ENCODE results near the gene NOL6. TPM values are rescaled to one million over a fixed set of nuclear protein-coding genes. Genes with fewer than 3 reads are reported as not detected.

NOL6 gene
- total RNA-seq, 1 experiment from 2014 or later = 48.5 TPM

DNA sequence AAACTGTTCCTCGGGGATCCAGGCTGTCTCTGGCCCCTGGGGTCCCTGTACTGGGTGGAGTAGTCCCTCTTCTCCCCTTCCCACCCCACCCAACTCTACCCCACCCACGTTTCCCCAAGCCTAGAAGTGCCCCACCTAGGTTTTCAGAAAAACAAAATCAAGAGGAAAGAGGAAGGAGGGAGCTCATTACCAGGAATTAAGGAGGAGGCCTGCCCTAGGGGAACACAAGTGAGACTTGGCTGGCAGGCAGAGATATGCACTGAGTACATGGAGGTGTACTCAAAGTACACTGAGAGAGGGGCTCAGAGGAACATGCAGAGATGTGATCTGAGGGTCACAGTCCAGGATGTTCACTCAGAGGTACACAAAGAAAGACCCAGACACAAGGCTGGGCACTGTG, 36.5 kb downstream of the NOL6 start (continued):
- TF ChIP-seq, protein P1, sequence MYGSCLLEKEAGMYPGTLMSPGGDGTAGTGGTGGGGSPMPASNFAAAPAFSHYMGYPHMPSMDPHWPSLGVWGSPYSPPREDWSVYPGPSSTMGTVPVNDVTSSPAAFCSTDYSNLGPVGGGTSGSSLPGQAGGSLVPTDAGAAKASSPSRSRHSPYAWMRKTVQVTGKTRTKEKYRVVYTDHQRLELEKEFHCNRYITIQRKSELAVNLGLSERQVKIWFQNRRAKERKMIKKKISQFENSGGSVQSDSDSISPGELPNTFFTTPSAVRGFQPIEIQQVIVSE (CRISPR knock-in tag; IDR thresholded peaks at IDR 0.05; ENCODE audit: borderline replicate concordance) = no peak
- TF ChIP-seq, protein P2, sequence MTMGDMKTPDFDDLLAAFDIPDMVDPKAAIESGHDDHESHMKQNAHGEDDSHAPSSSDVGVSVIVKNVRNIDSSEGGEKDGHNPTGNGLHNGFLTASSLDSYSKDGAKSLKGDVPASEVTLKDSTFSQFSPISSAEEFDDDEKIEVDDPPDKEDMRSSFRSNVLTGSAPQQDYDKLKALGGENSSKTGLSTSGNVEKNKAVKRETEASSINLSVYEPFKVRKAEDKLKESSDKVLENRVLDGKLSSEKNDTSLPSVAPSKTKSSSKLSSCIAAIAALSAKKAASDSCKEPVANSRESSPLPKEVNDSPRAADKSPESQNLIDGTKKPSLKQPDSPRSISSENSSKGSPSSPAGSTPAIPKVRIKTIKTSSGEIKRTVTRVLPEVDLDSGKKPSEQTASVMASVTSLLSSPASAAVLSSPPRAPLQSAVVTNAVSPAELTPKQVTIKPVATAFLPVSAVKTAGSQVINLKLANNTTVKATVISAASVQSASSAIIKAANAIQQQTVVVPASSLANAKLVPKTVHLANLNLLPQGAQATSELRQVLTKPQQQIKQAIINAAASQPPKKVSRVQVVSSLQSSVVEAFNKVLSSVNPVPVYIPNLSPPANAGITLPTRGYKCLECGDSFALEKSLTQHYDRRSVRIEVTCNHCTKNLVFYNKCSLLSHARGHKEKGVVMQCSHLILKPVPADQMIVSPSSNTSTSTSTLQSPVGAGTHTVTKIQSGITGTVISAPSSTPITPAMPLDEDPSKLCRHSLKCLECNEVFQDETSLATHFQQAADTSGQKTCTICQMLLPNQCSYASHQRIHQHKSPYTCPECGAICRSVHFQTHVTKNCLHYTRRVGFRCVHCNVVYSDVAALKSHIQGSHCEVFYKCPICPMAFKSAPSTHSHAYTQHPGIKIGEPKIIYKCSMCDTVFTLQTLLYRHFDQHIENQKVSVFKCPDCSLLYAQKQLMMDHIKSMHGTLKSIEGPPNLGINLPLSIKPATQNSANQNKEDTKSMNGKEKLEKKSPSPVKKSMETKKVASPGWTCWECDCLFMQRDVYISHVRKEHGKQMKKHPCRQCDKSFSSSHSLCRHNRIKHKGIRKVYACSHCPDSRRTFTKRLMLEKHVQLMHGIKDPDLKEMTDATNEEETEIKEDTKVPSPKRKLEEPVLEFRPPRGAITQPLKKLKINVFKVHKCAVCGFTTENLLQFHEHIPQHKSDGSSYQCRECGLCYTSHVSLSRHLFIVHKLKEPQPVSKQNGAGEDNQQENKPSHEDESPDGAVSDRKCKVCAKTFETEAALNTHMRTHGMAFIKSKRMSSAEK (CRISPR knock-in tag; IDR thresholded peaks at IDR 0.05; ENCODE audit: borderline replicate concordance) = no peak
- TF ChIP-seq SP1 (CRISPR knock-in tag; conservative IDR thresholded peaks at IDR 0.05) = no peak

DNA sequence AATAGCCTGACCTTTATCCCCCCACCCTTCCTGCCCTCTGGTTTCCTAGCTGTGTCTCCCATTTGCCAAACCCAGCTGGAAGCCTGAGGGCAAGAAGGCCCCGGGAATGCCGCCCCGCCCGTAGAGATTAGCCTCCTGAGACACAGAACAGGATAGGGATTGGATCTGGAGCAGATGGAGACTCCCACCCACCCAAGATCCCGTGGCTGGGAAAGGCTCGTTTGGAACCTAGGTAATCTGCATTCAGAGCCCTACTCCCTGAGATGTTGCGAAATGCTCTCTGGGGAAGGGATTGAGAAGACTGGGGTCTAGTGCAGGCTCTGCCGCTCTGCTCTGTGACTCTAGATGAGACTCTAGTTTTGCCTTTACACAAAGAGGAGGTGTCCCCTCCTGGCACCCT, 37.3 kb downstream of the NOL6 start:
- no peak for DNase-seq (ENCODE audit: low spot score)
- Mint-ChIP-seq H3K9me3 (no peaks in the 10 kb centered on the region), H3K4me3 (no peak overlapping the region), H3K27ac (no peak overlapping the region), H3K36me3 (no peaks in the 10 kb centered on the region), H3K4me1 (peaks cover 17% of the 10 kb centered on the region), H3K27me3 (ENCODE audit: low read depth) (no peaks in the 10 kb centered on the region)
- CTCF ChIA-PET = interaction anchor here (0.6 to 8.5 kb wide), 7 partner anchors 11 to 61 kb away, joined by 3 to 69 read pairs (median 23); partner anchors contain the start of gene AQP3
- peak; percentile 19 for ATAC-seq
- POLR2A ChIA-PET = no interaction called here
- TF ChIP-seq, protein P3, sequence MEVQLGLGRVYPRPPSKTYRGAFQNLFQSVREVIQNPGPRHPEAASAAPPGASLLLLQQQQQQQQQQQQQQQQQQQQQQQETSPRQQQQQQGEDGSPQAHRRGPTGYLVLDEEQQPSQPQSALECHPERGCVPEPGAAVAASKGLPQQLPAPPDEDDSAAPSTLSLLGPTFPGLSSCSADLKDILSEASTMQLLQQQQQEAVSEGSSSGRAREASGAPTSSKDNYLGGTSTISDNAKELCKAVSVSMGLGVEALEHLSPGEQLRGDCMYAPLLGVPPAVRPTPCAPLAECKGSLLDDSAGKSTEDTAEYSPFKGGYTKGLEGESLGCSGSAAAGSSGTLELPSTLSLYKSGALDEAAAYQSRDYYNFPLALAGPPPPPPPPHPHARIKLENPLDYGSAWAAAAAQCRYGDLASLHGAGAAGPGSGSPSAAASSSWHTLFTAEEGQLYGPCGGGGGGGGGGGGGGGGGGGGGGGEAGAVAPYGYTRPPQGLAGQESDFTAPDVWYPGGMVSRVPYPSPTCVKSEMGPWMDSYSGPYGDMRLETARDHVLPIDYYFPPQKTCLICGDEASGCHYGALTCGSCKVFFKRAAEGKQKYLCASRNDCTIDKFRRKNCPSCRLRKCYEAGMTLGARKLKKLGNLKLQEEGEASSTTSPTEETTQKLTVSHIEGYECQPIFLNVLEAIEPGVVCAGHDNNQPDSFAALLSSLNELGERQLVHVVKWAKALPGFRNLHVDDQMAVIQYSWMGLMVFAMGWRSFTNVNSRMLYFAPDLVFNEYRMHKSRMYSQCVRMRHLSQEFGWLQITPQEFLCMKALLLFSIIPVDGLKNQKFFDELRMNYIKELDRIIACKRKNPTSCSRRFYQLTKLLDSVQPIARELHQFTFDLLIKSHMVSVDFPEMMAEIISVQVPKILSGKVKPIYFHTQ (CRISPR knock-in tag; IDR thresholded peaks at IDR 0.05) = no peak
- TF ChIP-seq, protein P4, sequence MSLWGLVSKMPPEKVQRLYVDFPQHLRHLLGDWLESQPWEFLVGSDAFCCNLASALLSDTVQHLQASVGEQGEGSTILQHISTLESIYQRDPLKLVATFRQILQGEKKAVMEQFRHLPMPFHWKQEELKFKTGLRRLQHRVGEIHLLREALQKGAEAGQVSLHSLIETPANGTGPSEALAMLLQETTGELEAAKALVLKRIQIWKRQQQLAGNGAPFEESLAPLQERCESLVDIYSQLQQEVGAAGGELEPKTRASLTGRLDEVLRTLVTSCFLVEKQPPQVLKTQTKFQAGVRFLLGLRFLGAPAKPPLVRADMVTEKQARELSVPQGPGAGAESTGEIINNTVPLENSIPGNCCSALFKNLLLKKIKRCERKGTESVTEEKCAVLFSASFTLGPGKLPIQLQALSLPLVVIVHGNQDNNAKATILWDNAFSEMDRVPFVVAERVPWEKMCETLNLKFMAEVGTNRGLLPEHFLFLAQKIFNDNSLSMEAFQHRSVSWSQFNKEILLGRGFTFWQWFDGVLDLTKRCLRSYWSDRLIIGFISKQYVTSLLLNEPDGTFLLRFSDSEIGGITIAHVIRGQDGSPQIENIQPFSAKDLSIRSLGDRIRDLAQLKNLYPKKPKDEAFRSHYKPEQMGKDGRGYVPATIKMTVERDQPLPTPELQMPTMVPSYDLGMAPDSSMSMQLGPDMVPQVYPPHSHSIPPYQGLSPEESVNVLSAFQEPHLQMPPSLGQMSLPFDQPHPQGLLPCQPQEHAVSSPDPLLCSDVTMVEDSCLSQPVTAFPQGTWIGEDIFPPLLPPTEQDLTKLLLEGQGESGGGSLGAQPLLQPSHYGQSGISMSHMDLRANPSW (CRISPR knock-in tag; conservative IDR thresholded peaks at IDR 0.05; ENCODE audit: low read depth) = no peak
- no peak for TF ChIP-seq RORB (CRISPR knock-in tag; IDR thresholded peaks at IDR 0.05)
- TF ChIP-seq, protein P5, sequence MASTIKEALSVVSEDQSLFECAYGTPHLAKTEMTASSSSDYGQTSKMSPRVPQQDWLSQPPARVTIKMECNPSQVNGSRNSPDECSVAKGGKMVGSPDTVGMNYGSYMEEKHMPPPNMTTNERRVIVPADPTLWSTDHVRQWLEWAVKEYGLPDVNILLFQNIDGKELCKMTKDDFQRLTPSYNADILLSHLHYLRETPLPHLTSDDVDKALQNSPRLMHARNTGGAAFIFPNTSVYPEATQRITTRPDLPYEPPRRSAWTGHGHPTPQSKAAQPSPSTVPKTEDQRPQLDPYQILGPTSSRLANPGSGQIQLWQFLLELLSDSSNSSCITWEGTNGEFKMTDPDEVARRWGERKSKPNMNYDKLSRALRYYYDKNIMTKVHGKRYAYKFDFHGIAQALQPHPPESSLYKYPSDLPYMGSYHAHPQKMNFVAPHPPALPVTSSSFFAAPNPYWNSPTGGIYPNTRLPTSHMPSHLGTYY (CRISPR knock-in tag; IDR thresholded peaks at IDR 0.05) = no peak
- TF ChIP-seq, protein P6, sequence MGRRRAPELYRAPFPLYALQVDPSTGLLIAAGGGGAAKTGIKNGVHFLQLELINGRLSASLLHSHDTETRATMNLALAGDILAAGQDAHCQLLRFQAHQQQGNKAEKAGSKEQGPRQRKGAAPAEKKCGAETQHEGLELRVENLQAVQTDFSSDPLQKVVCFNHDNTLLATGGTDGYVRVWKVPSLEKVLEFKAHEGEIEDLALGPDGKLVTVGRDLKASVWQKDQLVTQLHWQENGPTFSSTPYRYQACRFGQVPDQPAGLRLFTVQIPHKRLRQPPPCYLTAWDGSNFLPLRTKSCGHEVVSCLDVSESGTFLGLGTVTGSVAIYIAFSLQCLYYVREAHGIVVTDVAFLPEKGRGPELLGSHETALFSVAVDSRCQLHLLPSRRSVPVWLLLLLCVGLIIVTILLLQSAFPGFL (CRISPR knock-in tag; IDR thresholded peaks at IDR 0.05; ENCODE audit: borderline replicate concordance) = no peak
- no peak for TF ChIP-seq ZNF219 (CRISPR knock-in tag; IDR thresholded peaks at IDR 0.05; ENCODE audit: borderline replicate concordance)
- no peak for TF ChIP-seq FOXJ3 (CRISPR knock-in tag; IDR thresholded peaks at IDR 0.05; ENCODE audit: borderline replicate concordance)
- no peak for TF ChIP-seq GTF2I (CRISPR knock-in tag; conservative IDR thresholded peaks at IDR 0.05)
- TF ChIP-seq, protein P7, sequence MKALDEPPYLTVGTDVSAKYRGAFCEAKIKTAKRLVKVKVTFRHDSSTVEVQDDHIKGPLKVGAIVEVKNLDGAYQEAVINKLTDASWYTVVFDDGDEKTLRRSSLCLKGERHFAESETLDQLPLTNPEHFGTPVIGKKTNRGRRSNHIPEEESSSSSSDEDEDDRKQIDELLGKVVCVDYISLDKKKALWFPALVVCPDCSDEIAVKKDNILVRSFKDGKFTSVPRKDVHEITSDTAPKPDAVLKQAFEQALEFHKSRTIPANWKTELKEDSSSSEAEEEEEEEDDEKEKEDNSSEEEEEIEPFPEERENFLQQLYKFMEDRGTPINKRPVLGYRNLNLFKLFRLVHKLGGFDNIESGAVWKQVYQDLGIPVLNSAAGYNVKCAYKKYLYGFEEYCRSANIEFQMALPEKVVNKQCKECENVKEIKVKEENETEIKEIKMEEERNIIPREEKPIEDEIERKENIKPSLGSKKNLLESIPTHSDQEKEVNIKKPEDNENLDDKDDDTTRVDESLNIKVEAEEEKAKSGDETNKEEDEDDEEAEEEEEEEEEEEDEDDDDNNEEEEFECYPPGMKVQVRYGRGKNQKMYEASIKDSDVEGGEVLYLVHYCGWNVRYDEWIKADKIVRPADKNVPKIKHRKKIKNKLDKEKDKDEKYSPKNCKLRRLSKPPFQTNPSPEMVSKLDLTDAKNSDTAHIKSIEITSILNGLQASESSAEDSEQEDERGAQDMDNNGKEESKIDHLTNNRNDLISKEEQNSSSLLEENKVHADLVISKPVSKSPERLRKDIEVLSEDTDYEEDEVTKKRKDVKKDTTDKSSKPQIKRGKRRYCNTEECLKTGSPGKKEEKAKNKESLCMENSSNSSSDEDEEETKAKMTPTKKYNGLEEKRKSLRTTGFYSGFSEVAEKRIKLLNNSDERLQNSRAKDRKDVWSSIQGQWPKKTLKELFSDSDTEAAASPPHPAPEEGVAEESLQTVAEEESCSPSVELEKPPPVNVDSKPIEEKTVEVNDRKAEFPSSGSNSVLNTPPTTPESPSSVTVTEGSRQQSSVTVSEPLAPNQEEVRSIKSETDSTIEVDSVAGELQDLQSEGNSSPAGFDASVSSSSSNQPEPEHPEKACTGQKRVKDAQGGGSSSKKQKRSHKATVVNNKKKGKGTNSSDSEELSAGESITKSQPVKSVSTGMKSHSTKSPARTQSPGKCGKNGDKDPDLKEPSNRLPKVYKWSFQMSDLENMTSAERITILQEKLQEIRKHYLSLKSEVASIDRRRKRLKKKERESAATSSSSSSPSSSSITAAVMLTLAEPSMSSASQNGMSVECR (CRISPR knock-in tag; IDR thresholded peaks at IDR 0.05; ENCODE audit: borderline replicate concordance) = no peak
- no peak for TF ChIP-seq SMAD4 (CRISPR knock-in tag; IDR thresholded peaks at IDR 0.05)
- TF ChIP-seq ELF4 (CRISPR knock-in tag; IDR thresholded peaks at IDR 0.05; ENCODE audit: low read depth) = no peak
- TF ChIP-seq ZNF263 (CRISPR knock-in tag; IDR thresholded peaks at IDR 0.05; ENCODE audit: low read depth) = no peak
- TF ChIP-seq, protein P8, sequence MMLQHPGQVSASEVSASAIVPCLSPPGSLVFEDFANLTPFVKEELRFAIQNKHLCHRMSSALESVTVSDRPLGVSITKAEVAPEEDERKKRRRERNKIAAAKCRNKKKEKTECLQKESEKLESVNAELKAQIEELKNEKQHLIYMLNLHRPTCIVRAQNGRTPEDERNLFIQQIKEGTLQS (CRISPR knock-in tag; conservative IDR thresholded peaks at IDR 0.05) = no peak

All from WTC11 (cell line).